ENCODE measurements around the gene GTF2B. TPM values are rescaled to one million over a fixed set of nuclear protein-coding genes. Genes with fewer than 3 reads are reported as not detected.

Gene GTF2B
- total and polyA plus RNA-seq, 2 experiments from 2014 or later, result 19.8 to 19.9 TPM

DNA sequence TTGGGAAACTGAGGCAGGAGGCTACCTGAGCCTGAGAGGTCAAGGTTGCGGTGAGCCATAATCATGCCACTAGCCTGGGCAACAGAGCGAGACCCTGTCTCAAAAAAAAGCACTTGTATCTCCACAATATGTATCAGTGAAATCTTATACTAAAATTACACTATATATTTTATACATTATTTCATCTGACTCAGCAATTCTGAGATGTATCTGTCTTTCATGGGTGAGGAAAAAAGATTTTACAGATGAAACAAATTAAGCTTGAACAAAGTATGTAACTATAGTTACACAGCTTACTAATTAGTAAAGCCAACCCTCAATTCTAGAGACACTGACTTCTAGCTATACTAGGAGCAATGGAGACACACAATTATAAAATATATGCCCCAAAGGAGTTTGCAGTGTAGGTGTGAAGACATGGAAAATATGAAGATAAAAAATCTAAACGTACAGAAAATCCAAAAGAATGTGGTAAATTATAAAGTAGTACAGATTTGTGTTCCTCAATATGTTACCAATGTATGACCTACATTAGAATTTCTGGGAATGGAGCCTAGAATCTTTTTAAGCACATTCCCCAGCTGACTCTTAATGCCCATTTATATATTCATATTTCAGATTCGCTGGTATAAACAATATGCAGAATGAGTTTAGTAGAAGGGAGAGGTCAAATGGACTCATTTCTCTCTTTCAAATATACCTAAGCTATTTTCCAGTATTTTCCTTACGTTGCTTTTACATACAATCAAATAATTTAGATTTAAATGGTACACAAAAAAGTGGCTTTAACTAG is 14.6 kb downstream of the GTF2B start:
- TF ChIP-seq, protein P1, sequence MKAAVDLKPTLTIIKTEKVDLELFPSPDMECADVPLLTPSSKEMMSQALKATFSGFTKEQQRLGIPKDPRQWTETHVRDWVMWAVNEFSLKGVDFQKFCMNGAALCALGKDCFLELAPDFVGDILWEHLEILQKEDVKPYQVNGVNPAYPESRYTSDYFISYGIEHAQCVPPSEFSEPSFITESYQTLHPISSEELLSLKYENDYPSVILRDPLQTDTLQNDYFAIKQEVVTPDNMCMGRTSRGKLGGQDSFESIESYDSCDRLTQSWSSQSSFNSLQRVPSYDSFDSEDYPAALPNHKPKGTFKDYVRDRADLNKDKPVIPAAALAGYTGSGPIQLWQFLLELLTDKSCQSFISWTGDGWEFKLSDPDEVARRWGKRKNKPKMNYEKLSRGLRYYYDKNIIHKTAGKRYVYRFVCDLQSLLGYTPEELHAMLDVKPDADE (IDR thresholded peaks at IDR 0.05), result no peak
- TF ChIP-seq STAT1 (IDR thresholded peaks at IDR 0.05; ENCODE audit: unreplicated experiment) (no peak), EZH2 (IDR thresholded peaks at IDR 0.05; ENCODE audit: low read depth, unreplicated experiment) (no peak), CREB1 (CRISPR knock-in tag; IDR thresholded peaks at IDR 0.05; ENCODE audit: low read depth) (no peak), EZH2phosphoT487 (IDR thresholded peaks at IDR 0.05; ENCODE audit: unreplicated experiment) (no peak), POLR2AphosphoS5 (IDR thresholded peaks at IDR 0.05; ENCODE audit: low read depth) (no peak), JUNB (IDR thresholded peaks at IDR 0.05; ENCODE audit: unreplicated experiment) (no peak), ZNF331 (CRISPR knock-in tag; IDR thresholded peaks at IDR 0.05; ENCODE audit: low read depth) (no peak)
- TF ChIP-seq, protein P2, sequence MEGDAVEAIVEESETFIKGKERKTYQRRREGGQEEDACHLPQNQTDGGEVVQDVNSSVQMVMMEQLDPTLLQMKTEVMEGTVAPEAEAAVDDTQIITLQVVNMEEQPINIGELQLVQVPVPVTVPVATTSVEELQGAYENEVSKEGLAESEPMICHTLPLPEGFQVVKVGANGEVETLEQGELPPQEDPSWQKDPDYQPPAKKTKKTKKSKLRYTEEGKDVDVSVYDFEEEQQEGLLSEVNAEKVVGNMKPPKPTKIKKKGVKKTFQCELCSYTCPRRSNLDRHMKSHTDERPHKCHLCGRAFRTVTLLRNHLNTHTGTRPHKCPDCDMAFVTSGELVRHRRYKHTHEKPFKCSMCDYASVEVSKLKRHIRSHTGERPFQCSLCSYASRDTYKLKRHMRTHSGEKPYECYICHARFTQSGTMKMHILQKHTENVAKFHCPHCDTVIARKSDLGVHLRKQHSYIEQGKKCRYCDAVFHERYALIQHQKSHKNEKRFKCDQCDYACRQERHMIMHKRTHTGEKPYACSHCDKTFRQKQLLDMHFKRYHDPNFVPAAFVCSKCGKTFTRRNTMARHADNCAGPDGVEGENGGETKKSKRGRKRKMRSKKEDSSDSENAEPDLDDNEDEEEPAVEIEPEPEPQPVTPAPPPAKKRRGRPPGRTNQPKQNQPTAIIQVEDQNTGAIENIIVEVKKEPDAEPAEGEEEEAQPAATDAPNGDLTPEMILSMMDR (conservative IDR thresholded peaks at IDR 0.05; ENCODE audit: low read depth in 2 of 2), result no peak

DNA sequence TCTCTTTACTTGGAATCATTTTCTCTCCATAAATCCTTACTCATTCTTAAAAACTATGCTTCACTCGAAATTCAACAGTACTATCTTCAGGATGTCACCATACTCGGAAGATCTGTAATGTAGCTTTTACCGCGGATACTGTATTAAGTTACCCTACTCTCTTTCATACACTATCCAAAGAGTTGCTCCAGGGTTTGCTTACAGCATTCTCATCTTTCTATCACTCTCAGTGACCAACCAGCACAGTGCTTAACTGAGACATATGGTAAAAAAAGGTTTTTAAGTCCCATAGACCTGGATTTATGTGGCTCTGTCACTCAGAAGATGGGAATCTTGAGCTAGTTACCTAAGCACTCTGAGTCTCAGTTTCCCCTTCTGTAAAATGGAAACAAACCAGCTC is 15.8 kb downstream of the GTF2B start:
- Mint-ChIP-seq H3K4me1 (peaks cover 4% of the 10 kb centered on the region; the same call in 1 of the 3 replicates), H3K27ac (no peak overlapping the region), H3K36me3 (ENCODE audit: low read depth) (no peaks in the 10 kb centered on the region), H3K4me3 (no peak overlapping the region), H3K9me3 (no peaks in the 10 kb centered on the region), H3K27me3 (ENCODE audit: insufficient read depth, low read depth, poor library complexity) (no peaks in the 10 kb centered on the region)
- Histone ChIP-seq H3K27me3 (ENCODE audit: insufficient read depth) (no peaks in the 10 kb centered on the region), H3K4me1 (ENCODE audit: insufficient read depth) (no peaks in the 10 kb centered on the region), H3K79me2 (replicated peaks; ENCODE audit: insufficient read depth) (no peaks in the 10 kb centered on the region; the same call in 1 of the 2 replicates), H3K4me3 (no peak overlapping the region), H3K4me2 (no peak overlapping the region), H4K20me1 (replicated peaks; ENCODE audit: insufficient read depth) (no peaks in the 10 kb centered on the region), H3F3A (replicated peaks; ENCODE audit: low read depth) (no peaks in the 10 kb centered on the region), H2AFZ (no peak overlapping the region), H3K36me3 (ENCODE audit: insufficient read depth) (no peaks in the 10 kb centered on the region; the same call in 1 of the 2 replicates), H3K27ac (ENCODE audit: low read depth) (no peak overlapping the region), H3K9me2 (ENCODE audit: insufficient read depth) (no peaks in the 10 kb centered on the region)
- ATAC-seq, result no peak
- TF ChIP-seq, protein P1 (IDR thresholded peaks at IDR 0.05), result no peak
- TF ChIP-seq EZH2 (IDR thresholded peaks at IDR 0.05; ENCODE audit: low read depth, unreplicated experiment) (no peak), ZNF331 (CRISPR knock-in tag; IDR thresholded peaks at IDR 0.05; ENCODE audit: low read depth) (no peak), NANOG (IDR thresholded peaks at IDR 0.05; ENCODE audit: borderline replicate concordance) (no peak), CREB1 (CRISPR knock-in tag; IDR thresholded peaks at IDR 0.05; ENCODE audit: low read depth) (no peak), JUNB (IDR thresholded peaks at IDR 0.05; ENCODE audit: unreplicated experiment) (no peak), ZNF114 (CRISPR knock-in tag; IDR thresholded peaks at IDR 0.05) (no peak)
- no peak for DNase-seq (ENCODE audit: low spot score)

More for the DNA sequence above, 14.6 kb downstream of the GTF2B start:
- ATAC-seq (no peak), DNase-seq (ENCODE audit: low spot score) (no peak)
- H3K9me2 ChIP-seq (ENCODE audit: insufficient read depth), result no peaks in the 10 kb centered on the region
- H3K27me3 ChIP-seq (ENCODE audit: insufficient read depth), result no peaks in the 10 kb centered on the region
- no peaks in the 10 kb centered on the region for H3K4me1 ChIP-seq (ENCODE audit: insufficient read depth)
- Mint-ChIP-seq H3K9me3 (no peaks in the 10 kb centered on the region), H3K36me3 (ENCODE audit: low read depth) (no peaks in the 10 kb centered on the region), H3K4me3 (no peak overlapping the region), H3K4me1 (peaks cover 4% of the 10 kb centered on the region; the same call in 1 of the 3 replicates), H3K27me3 (ENCODE audit: insufficient read depth, low read depth, poor library complexity) (no peaks in the 10 kb centered on the region), H3K27ac (no peak overlapping the region)
- H3K27ac ChIP-seq (ENCODE audit: low read depth), result no peak overlapping the region
- no peaks in the 10 kb centered on the region for H3F3A ChIP-seq (replicated peaks; ENCODE audit: low read depth)
- H4K20me1 ChIP-seq (replicated peaks; ENCODE audit: insufficient read depth), result no peaks in the 10 kb centered on the region
- H3K4me3 ChIP-seq, result no peak overlapping the region
- no peaks in the 10 kb centered on the region for H3K36me3 ChIP-seq (ENCODE audit: insufficient read depth)
- no peaks in the 10 kb centered on the region; the same call in 1 of the 2 replicates for H3K79me2 ChIP-seq (replicated peaks; ENCODE audit: insufficient read depth)
- no peak overlapping the region for H3K4me2 ChIP-seq
- H2AFZ ChIP-seq, result no peak overlapping the region
